K562 (cell line): ENCODE measurements around the gene TP53I13. TPM values are rescaled to one million over a fixed set of nuclear protein-coding genes. Genes with fewer than 3 reads are reported as not detected.
A peak's percentile ranks its signal among the peaks of the same experiment; 100 is the strongest.

Experiments used
- CREB3 ChIP-seq: fragments of 450-650 bp; conservative IDR thresholded peaks from 2 replicates; pipeline ENCODE4 v1.6.1; 2016; ENCODE audit warnings: missing genetic modification characterization, low read depth, mild to moderate bottlenecking, missing compliant biosample characterization, moderate library complexity
- DPF2 ChIP-seq: fragments of 450-650 bp; IDR thresholded peaks from 2 replicates; pipeline ENCODE4 v1.6.1; 2016
- NCOA1 ChIP-seq: fragments of 450-650 bp; IDR thresholded peaks from 2 replicates; pipeline ENCODE4 v1.6.1; 2016; ENCODE audit warnings: low read depth
- RREB1 ChIP-seq: fragments of 250-450 bp; sonication (Bioruptor Pico); IDR thresholded peaks from 2 replicates; pipeline ENCODE4 v1.4.0; 2020
- SMARCA4 ChIP-seq: fragments of 450-650 bp; IDR thresholded peaks from 2 replicates; pipeline ENCODE4 v1.6.1; 2016
- USF2 ChIP-seq: sonication (generic); formaldehyde crosslinking; IDR thresholded peaks from 2 replicates; pipeline ENCODE4 v1.5.0; 2020; ENCODE audit warnings: missing genetic modification reagents
- ZBTB40 ChIP-seq, 2 experiments: fragments of 450-650 bp in 1 of 2; sonication (generic) in 1 of 2; formaldehyde crosslinking in 1 of 2; IDR thresholded peaks; 2 replicates each; pipeline versions ENCODE4 v1.7.1 to v1.9.0; 2016 to 2022; ENCODE audit warnings: inconsistent platforms in 1 of 2, mild to moderate bottlenecking in 1 of 2, missing genetic modification reagents in 1 of 2
- polyA plus RNA-seq, 8 experiments: library from polyadenylated mRNA; depleted of rRNA in 4 of 8; stranded (reverse) in 5 of 8; unstranded in 3 of 8; fragments of >200 nt; fragmentation: Nextera tagmentation in 2 of 8; fragmentation: Illumina TruSeq in 1 of 8; extraction: Ambion mirVana in 2 of 8; extraction: Trizol in 1 of 8; gene quantifications; 2 replicates each; pipeline versions ENCODE4 v1.2.1 to v1.2.3, GENCODE V29; 2011 to 2014; ENCODE audit warnings: inconsistent platforms in 1 of 8, missing spikeins in 1 of 8
- total RNA-seq, 7 experiments: library from RNA; depleted of rRNA in 6 of 7; stranded (reverse); fragments of >200 nt in 6 of 7; fragmentation: Illumina TruSeq in 2 of 7; extraction: Trizol in 2 of 7; gene quantifications; 2 replicates each; pipeline versions ENCODE4 v1.2.1 to v1.2.3, GENCODE V29; 2011 to 2021; ENCODE audit warnings: low replicate concordance in 1 of 7

TP53I13 gene
- total and polyA plus RNA-seq, 9 of the 15 experiments (the other 6 are each of a cell fraction or from before 2014, with no cell fraction given): 0.08 to 28.3 (median 9.1) TPM

GRCh38 chr17:29592850-29593551 is 24.5 kb downstream of the TP53I13 start, which contains the start of gene ANKRD13B (continued):
- TF ChIP-seq NCOA1 (no peak), RREB1 (CRISPR knock-in tag) (0 out of 2 replicates have a peak, but pooled peaks have one; percentile 24), ZBTB40 (IDR thresholded peaks at IDR 0.05) (0 out of 2 replicates have a peak, but pooled peaks have one; percentile 42), ZBTB40 (CRISPR knock-in tag; IDR thresholded peaks at IDR 0.05) (no peak), DPF2 (no peak), USF2 (CRISPR knock-in tag) (no peak), CREB3 (tag) (no peak), SMARCA4 (no peak)
